Pancreas (tissue), 10 donors: Measurements from ENCODE around the gene GRID1. TPM values are rescaled to one million over a fixed set of nuclear protein-coding genes. Genes with fewer than 3 reads are reported as not detected.
"Not testable (repeated sequence)": the region's sequence is repeated elsewhere in the genome, so short reads cannot be mapped to it uniquely, and the experiment has no call there.

Experiments used
- ATAC-seq, 4 donors: fragments of 200-7000 bp; cut with Tn5 transposase; one replicate each; pipeline versions ENCODE4 v1.8.0 to v1.9.1; 2020; ENCODE audit warnings: mild to moderate bottlenecking in 4 of 4, moderate library complexity in 4 of 4
- DNase-seq, 6 donors: peaks; one replicate each; pipeline ENCODE4 v3.0.0-alpha.2; 2020
- FAIRE-seq: peaks from 2 replicates; lab custom pipeline; 2012; peaks lifted over from hg19 to GRCh38; lab: Jason Lieb, UNC
- H3K27ac ChIP-seq, 4 donors: fragments of 200-600 bp; sonication (generic); 1 replicate in 3 of 4; 2 replicates in 1 of 4; pipeline versions ENCODE4 v1.5.0 to v1.8.0; 2020
- H3K27me3 ChIP-seq, 4 donors: fragments of 200-600 bp; one replicate each; pipeline ENCODE4 v1.8.0; 2021
- H3K36me3 ChIP-seq, 3 donors: fragments of 200-600 bp; sonication (generic) in 1 of 3; one replicate each; pipeline versions ENCODE4 v1.5.0 to v1.8.0; 2020 to 2021
- H3K4me1 ChIP-seq, 3 donors: fragments of 200-600 bp; one replicate each; pipeline ENCODE4 v1.8.0; 2021
- H3K4me3 ChIP-seq, 4 donors: fragments of 200-600 bp; sonication (generic) in 2 of 4; one replicate each; pipeline versions ENCODE4 v1.5.0 to v1.8.0; 2020 to 2021
- H3K9me3 ChIP-seq, 4 donors: fragments of 200-600 bp; one replicate each; pipeline ENCODE4 v1.8.0; 2021
- CTCF ChIP-seq, 4 donors: fragments of 200-600 bp; sonication (generic) in 3 of 4; IDR thresholded peaks; one replicate each; pipeline versions ENCODE4 v1.5.0 to v1.8.0; 2021; ENCODE audit warnings: antibody characterized with exemption in 4 of 4
- WGBS, 2 donors: extraction: QIAGEN DNeasy Blood & Tissue Kit; methylation state at CpG; one replicate each; pipeline ENCODE4 v1.1.7; 2013; 5-methylcytosine and 5-hydroxymethylcytosine counted together
- intact Hi-C, 3 donors: fragments of 100-400 bp; cut with DNase I; formaldehyde crosslinking; loops; one replicate each; pipeline versions ENCODE4 v1.11.1 to v1.14.2; 2022
- polyA plus RNA-seq, 2 donors: library from polyadenylated mRNA; stranded (reverse); fragments of 200-250 nt; gene quantifications; one replicate each; pipeline ENCODE4 v1.2.3, GENCODE V29; 2013
- total RNA-seq, 6 donors: library from RNA; stranded (reverse); fragmentation: NEBNext Ultra II Directional in 4 of 6; extraction: Animal tissue kit (Norgen Biotek cat#: 25700) in 4 of 6; gene quantifications; one replicate each; pipeline versions ENCODE4 v1.2.1 to v1.2.4, GENCODE V29; 2021 to 2023
- donor health status: healthy with polysubstance abuse.
- donor health status: DM: no; HTN: no; CAD: no; lungs with moderate emphysema.
- donor health status: DM: no; HTN: no; CAD: no.
- donor health status: control.
- donor health status: control.
- donor health status: Bipolar disorder and iron deficiency.
- donor health status: DM: yes; HTN: yes; CAD: no.
- donor health status: DM: no; HTN: no; CAD: no.
- donor health status: DM: no; HTN: no; CAD: no.
- donor health status: DM: yes; HTN: yes; CAD: no.

Gene GRID1
- total and polyA plus RNA-seq, 8 donors: 0.05 to 1.5 (median 0.91) TPM

GRCh38 chr10:86244297-86245014 is 122.1 kb downstream of the GRID1 start:
- no peak for ATAC-seq
- no peaks in the 10 kb centered on the region for H3K27me3 ChIP-seq
- no peaks in the 10 kb centered on the region for H3K4me1 ChIP-seq
- no peak for TF ChIP-seq CTCF (IDR thresholded peaks at IDR 0.05)
- intact Hi-C loops: no loop called here
- H3K9me3 ChIP-seq: no peaks in the 10 kb centered on the region
- DNase-seq: no peak
- no peaks in the 10 kb centered on the region for H3K36me3 ChIP-seq
- FAIRE-seq: no peak
- 50 to 51% methylated on average over 16 of the region's 16 CpGs for WGBS, 2 donors
- no peak overlapping the region for H3K27ac ChIP-seq
- H3K4me3 ChIP-seq: no peak overlapping the region

DNA sequence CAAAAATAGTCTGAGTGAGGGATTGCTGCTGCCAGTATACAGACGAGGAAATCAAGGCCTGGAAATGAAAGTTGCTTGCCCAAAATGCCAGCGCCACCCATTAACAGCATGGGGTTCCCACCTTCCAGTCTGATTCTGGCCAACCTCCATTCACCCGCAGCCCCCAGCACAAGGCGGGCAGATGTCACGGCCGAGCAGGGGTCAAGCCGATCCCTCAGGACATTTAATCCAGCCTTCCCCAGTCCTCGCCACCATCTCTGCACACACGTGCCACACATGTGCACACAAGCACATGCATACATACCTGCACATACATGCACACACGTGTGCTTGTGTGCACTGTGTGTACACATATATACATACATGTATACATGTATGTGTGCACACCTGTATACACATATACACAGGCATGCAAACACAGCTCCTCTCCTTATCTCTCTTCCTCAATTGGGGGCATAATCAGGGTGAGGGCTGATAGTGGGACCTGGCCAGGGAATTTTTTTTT is 122.9 kb downstream of the GRID1 start:
- H3K36me3 ChIP-seq: no peaks in the 10 kb centered on the region
- no peaks in the 10 kb centered on the region for H3K4me1 ChIP-seq
- intact Hi-C loops: no loop called here
- FAIRE-seq: no peak
- no peak overlapping the region for H3K27ac ChIP-seq
- WGBS, 2 donors: 85 to 86% methylated on average over 10 of the region's 10 CpGs
- DNase-seq: no peak
- no peak overlapping the region for H3K4me3 ChIP-seq
- H3K27me3 ChIP-seq: no peaks in the 10 kb centered on the region
- no peak for TF ChIP-seq CTCF (IDR thresholded peaks at IDR 0.05)
- ATAC-seq: no peak
- H3K9me3 ChIP-seq: no peaks in the 10 kb centered on the region

DNA sequence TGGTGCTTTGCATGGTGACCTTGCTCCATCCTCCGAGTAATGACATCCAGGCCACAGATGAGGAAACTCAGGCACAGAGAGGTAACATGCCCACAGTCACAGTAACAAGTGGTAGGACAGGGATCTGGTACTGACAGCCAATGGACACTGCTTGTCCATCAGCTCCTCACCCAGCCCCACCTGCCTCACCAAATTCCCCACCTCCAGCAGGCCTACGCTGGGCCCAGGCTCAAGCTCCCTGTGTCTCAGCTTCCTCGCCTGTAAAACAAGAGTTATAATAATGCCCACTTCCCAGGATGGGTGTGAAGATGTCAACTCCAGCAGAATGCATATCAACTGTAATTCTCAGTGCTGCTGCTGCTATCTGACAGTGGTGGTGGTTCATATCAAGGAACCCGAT is 123.8 kb downstream of the GRID1 start:
- Histone ChIP-seq H3K27ac (no peak overlapping the region), H3K9me3 (no peaks in the 10 kb centered on the region), H3K4me3 (no peak overlapping the region), H3K27me3 (no peaks in the 10 kb centered on the region), H3K4me1 (no peaks in the 10 kb centered on the region), H3K36me3 (no peaks in the 10 kb centered on the region)
- 87 to 97% methylated on average over 4 of the region's 4 CpGs for WGBS, 2 donors
- FAIRE-seq: no peak
- no peak for DNase-seq
- no peak for TF ChIP-seq CTCF (IDR thresholded peaks at IDR 0.05)
- intact Hi-C loops: no loop called here
- ATAC-seq: no peak

- intact Hi-C loops, H3K27me3 ChIP-seq, H3K4me1 ChIP-seq, ATAC-seq, H3K4me3 ChIP-seq, H3K9me3 ChIP-seq, H3K27ac ChIP-seq, FAIRE-seq, DNase-seq, H3K36me3 ChIP-seq: not testable (repeated sequence)
- 39 to 45% methylated on average over 2 of the region's 2 CpGs for WGBS, 2 donors
These were observed 128.5 kb downstream of the GRID1 start for GRCh38 chr10:86238089-86238488.

DNA sequence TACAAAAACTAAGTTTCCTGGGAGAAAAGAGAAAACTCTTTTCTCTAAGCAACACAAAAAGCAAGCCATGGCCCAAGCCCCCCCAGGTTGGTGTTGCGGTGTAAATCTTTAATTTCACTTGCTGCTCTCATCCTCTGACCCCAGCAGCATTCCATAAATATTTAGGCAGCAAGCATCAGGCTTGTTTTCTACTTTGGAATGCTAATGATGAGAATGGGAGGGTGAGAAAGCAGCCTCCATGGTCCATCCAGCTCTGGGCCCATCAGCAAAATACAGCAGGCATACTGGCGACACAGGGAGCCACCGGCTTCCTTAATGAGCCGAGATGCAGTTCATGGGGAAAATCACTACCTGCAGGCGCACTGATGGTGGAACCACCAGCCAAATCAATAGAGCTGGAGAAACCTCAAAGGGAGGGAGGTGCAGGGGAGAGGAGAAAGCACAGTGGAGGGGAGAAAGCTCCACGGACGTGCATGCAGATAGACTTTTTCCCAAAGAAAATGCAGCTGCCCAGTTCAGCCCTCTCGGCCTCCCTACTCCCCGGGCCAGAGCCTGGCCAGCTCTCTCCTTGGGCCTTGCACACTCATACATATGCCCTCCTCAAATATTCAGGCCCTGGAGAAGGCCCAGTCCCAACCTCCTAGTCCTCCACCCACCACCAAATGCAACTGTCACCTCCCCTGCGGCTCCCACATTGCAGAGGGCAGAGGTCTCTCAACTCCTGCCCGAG is 131.9 kb downstream of the GRID1 start:
- Histone ChIP-seq H3K27ac (no peak overlapping the region), H3K27me3 (no peaks in the 10 kb centered on the region), H3K36me3 (no peaks in the 10 kb centered on the region), H3K4me1 (no peaks in the 10 kb centered on the region), H3K4me3 (no peak overlapping the region), H3K9me3 (no peaks in the 10 kb centered on the region)
- DNase-seq (no peak), ATAC-seq (no peak), FAIRE-seq (no peak)
- intact Hi-C loops: no loop called here
- 53 to 61% methylated on average over 11 of the region's 11 CpGs for WGBS, 2 donors
- TF ChIP-seq CTCF (IDR thresholded peaks at IDR 0.05): no peak
